HG03139 (cell line): ENCODE data around the gene PSMA6.
A peak's percentile ranks its signal among the peaks of the same experiment; 100 is the strongest.
"Not testable (repeated sequence)": the region's sequence is repeated elsewhere in the genome, so short reads cannot be mapped to it uniquely, and the experiment has no call there.

Source experiments
- ATAC-seq: cut with Tn5 transposase; IDR thresholded peaks from one replicate; pipeline ENCODE4 v1.9.1; 2021; ENCODE audit not compliant: unreplicated experiment

PSMA6 gene

DNA sequence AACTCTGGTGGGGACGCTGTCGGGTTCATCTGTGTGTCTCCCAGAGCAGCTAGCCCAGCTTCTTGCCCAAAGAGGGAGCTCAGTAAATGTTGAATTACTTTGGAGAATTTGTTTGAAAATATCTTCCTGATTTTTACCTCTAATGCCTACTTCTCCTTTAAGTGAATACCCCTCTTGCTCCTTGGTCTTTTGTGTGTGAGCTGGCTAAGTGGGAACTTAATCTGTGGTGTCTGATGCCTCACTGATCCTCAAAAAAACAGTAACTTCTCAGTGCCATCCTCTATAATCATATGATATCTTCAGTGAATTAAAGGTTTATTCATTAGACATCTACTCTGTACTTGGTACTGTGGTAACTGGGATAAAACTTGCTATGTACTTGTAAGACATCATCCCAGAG lies 7.7 kb upstream of the PSMA6 start:
- ATAC-seq: no peak

DNA sequence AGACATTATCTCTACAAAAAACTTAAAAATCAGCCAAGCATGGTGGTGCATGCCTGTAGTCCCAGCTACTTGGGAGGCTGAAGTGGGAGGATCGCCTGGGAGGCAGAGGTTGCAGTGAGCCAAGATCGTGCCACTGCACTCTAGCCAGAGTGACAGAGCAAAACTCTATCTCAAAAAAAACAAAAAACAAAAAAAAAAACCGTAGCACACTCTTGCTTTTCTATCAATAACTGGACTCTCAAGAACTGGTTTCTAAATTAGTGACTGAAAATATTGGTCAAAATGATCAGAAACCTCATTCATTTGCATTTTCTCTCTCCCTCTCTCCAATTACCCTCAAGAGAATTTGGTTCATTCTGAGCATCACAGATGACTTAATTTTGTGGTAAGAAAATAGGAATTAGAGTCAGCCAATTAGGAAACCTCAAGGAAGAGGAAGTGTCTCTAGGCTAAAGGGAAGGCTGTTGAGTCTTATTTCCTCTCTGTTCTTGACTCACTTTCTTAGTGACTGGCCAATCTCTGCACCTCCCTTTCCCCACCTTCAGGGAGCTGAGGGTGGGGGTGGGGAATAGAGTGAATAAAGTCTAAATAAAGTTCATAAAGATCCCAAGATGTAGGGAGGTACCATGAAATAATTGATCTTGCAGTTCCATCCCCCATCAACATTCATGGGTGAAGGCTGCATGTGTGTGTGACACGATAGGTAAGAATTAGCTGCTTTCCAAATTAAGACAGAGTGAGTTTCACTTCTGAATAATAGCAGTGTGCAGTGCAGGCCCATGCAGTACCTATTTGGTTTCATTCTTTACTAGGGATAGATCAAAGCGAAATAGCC lies 6.8 kb upstream of the PSMA6 start:
- ATAC-seq: peak; percentile 57

DNA sequence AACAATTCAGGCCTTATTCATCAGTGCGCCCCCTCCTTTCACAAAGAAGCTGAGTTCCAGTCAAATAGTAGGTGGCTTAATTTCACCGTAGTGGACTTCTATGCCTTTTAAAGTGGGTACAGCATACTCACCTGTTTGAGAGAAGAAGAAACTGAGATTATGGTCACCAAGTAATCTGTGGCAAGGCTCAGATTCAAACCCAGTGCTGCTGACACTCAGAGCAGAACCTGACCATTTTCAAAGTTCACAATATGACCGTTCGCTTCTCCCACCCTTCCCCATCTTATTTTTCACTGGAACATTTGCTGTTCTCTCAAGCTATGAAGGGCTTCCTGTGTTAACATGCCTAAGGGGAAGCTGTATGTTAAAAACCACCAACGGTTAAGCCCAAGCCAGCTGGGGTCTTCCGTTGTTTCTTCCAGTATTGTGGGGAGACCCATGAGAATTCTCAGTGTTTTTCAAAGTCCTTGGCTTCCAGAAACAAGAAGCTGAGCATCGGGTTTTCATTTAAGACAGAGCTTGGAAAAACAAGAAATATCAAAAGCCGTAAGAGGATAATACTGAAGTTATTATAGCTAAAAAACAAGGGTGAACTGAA lies 6.1 kb upstream of the PSMA6 start:
- peak; percentile 8 for ATAC-seq

DNA sequence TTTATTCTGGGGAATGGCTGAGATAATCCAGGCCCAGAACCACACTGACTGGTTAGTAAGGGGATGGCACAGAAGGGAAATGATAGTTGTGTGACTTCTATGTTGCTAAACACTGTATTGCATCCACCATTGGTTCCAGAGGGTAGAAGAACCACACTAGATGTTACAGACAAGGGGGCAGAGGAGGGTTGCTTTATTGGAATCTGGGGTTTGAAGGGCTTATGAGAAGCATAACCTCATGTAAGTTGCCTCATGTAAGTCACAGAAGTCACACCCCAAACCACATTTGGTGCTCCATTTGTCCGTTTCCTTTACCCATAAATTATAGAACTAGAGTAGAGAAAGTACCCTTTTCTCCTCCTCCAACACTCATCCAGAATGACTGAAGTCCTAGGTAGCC lies 5.5 kb upstream of the PSMA6 start:
- no peak for ATAC-seq

DNA sequence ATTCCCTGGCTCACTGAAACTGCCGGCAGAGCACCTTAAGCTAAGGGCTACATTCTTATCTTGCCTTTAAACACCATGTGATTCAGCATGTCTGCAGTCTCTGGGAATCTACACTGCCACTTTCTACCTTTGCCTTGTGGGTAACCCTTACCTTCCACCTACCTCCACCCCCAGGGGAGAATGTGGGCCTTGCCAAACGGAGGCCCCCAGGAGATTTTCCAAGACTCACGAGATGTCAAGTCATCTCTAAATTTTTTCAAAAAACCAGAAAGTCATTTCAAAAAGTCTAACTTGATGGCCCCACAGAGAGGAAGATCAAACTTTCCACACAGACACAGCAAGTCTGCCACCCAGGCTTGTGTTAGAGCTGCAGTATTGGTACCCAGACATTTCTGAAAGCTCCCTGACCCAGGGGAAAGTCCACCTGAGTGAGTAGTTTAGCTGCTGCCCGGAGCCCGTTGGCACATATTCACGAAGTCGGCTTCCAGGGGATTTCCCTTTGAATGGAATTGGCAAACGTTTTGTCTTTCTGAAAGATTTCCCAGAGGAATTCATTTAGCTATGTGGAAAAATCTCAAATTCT lies 4.7 kb upstream of the PSMA6 start:
- ATAC-seq: no peak

DNA sequence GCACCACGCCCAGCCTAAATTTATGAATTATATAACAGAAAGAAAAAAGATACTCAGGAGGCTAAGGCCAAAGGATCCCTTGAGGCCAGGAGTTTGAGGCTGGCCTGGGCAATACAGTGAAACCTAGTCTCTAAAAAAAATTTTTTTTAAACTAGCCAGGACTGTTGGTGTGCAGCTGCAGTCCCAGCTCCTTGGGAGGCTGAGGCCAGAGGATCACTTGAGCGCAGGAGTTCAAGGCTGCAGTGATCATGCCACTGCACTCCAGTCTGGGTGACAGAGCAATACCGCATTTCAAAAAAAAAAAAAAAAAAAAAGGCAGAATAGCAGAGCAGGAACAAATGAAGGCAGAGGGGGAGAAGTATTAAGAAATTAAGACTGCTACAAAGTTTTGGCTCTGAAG lies 2.6 kb upstream of the PSMA6 start:
- ATAC-seq: no peak

DNA sequence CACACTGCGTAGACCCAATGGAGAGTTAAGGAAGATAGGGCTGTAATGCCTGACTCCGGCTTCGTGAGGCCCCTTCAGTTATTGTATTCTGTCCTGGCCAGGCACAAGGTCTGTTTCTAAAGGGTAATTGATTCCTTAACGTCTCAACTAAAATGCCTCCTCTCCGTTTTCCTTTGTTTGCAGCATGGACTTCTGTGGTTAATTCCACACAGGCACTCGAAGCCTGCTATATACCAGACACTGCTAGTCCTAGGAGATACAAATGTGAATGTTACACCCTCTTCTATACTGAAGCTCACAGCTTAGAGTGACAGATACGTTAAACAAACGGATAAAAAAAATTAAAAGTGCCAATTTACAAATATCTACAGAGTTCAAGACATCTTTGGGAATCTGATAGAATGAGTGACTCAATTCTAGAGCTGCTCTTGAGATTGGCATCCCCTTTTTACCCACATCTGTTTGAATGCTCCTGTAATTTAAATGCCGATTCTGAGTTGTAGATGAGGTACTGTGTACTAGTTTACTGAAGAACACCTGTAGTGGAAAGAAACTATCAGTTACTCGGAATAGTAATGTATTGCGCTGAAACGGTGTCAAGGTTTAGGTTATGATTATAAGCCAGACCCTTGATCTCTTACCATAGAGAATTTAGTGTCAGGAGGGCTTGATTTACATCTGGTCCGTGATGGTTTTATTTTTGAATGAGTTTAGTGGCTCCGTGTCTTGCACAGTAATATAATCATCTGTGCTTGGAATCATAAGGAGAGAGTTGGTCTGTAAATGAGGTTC lies 784 bp downstream of the PSMA6 start:
- no peak for ATAC-seq

DNA sequence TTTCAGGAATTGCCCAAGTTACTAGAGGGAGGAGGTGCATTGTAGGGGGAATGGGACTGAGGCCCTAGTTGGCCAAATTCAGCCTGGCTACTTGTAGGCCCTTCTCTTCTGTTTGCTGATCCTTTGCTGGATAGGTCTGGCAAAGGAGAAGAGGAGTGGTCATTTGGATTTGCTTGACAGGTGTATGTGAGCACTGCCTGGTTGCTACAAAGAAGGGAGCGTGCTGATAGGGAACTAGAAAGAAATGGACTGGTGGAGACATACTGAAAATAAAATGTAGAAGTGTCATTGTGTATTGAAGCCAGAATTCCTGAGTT lies 3.6 kb downstream of the PSMA6 start:
- ATAC-seq: no peak

DNA sequence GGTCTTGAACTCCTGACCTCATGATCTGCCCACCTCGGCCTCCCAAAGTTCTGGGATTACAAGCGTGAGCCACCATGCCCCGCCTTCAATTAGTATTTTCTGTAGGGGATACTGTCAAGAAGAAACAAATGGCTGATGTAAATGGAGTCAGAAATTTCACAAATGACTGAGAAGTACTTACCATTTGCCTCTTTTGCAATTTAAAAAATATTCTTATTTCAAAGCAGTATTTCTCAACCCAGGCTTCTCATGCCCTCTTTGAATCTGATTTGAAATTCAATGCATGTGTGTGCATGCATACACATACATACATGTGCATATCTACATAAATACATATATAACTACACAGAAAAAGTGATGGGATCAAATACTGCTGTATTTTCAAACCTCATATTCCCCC lies 4.4 kb downstream of the PSMA6 start:
- ATAC-seq: no peak

DNA sequence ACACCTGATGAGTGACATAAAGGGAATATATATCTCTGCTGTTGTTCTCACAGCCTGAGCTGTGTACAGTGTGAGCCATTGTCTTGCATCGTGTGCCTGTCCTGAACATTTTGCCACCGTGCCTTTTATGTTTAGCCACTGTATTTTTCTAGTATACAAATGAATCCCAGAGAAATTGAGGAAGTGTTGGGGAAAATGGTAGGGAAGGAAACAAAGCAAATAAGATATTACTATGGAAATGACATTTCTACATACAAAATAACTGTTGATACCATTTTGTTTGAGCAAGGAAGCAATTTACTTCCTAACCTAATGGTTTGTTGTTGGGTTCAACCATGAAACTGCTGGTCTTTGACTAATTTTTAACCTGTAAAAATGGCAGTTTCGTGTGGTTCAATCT lies 5.5 kb downstream of the PSMA6 start:
- ATAC-seq: no peak

DNA sequence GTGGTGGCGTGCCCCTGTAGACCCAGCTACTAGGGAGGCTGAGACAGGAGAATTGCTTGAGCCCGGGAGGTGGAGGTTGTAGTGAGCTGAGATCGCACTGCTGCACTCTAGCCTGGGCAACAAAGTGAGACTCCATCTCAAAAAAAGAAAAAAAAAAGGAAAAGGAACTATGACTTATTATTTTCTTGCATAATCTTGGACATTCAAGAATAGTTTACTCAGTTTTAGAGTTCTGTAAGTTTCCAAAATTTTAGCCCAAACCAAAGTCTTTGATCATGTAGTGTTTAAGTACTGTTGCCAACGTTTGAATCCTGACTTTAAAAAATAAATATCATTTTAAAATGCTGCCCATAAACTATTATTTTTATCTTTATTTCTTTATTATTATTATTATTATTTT lies 6.2 kb downstream of the PSMA6 start:
- ATAC-seq: no peak

DNA sequence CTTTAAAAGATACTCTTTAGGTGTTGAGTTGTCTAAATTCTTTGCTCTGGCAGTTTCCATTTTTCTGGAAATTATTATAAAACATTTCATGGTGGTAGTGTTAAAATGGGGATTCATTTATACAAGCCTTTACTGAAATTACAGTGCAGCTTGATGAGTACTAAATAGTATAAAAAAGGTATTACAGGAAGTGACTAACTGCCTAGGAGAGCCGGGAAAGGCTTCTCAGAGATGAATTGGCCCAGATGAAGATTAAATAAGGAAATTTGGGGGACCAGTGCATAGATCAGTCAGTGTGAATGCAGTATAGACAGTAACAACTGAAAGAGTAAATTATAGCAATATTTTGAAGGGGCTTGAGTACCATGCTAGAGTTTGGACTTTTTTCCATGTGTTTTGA lies 7.5 kb downstream of the PSMA6 start:
- ATAC-seq: no peak

DNA sequence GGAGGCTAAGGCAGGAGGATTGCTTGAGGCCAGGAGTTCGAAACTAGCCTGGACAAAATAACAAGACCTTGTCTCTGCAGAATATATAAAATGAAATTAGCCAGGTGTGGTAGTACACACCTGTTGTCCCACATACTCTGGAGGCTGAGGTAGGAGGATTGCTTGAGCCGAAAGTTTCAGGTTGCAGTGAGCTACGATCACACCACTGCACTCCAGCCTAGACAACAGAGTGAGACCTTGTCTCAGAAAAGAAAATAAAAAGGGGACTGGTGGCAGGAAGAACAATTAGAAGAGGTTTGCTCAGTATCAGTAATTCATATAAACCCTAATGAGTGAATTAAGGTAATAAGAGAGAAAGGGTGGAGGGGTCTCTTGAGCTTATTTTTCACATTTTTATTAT lies 8.0 kb downstream of the PSMA6 start:
- ATAC-seq: no peak

DNA sequence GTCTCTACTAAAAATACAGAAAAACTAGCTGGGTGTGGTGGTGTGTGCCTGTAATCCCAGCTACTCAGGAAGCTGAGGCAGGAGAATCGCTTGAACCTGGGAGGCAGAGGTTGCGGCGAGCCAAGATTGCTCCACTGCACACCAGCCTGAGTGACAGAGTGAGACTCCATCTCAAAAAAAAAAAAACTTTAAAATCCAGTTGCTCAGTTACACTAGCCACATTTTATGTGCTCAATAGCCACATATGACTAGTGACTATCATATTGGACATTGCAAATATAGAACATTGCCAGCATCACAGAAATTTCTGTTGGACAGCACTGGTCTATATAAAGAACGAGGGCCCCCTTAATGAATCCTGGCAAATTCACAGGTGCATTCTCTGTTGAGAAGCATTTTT lies 9.2 kb downstream of the PSMA6 start:
- not testable (repeated sequence) for ATAC-seq

DNA sequence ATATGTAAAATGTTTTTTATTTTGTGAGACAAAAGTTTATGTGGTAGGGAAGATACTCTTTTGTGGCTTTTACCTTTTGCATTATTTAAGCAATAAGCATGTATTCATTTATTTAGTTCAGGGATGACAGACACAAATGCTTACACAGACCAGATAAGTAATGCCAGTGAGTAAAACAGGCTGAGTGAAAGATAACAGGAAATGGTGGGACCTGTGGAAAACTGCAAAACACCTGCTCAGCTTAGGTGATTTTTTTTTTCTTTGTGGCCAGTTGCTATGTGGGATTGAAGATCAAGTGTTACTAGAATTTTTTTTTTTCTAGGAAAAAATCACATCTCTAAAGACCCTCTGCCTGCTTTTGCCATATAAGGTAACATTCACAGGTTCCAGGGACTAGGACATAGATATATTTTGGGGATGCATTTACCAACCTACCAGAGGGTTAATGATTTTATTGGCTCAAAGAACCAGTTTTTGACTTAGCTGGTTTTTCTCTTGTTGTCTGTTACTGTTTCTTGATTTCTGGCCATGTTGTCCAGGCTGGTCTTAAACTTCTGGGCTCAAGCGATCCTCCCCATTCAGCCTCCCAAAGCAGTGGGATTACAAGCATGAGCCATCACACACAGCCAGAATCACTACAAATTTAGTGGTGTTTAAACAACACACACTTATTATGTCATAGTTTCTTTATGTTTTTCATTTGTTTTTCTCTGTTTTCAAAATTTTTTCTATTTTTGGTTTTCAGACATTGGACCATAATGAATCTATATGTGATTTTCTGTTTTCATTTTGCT lies 9.8 kb downstream of the PSMA6 start:
- no peak for ATAC-seq

DNA sequence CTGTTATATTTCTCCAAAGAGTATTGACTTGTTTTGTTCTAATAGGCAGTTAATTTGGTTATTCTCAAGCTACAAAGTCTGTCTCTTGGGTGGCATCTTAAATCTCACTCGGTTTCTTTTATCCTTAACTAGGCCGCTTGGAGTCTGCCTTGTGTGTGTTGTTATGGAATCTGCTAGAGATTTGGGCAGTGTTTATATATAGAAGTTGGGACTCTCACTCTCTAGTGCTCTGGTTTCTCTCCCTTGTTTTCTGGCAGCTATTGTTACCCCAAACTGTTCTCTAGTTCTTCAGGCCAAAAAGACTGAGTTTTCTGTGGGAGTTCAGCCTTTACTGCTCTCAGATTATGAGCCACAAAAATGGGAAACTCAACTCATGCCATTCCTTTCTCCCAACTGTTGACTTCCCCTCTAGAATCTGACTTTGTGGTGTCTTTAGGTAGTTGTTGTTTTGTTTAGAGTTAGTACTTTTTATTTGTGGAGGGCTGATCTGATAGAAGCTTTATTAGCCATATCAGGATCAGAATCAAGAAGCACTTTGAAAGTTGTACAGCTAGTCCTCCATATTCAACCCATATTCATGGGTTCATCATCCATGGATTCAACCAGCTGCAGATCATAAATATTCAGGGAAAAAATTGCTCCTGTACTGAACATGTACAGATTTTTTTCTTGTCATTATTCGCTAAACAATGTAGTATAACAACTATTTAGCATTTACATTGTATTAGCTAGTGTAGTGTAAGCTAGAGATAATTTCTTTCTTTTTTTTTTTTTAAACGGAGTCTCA lies 11.2 kb downstream of the PSMA6 start:
- ATAC-seq: no peak

DNA sequence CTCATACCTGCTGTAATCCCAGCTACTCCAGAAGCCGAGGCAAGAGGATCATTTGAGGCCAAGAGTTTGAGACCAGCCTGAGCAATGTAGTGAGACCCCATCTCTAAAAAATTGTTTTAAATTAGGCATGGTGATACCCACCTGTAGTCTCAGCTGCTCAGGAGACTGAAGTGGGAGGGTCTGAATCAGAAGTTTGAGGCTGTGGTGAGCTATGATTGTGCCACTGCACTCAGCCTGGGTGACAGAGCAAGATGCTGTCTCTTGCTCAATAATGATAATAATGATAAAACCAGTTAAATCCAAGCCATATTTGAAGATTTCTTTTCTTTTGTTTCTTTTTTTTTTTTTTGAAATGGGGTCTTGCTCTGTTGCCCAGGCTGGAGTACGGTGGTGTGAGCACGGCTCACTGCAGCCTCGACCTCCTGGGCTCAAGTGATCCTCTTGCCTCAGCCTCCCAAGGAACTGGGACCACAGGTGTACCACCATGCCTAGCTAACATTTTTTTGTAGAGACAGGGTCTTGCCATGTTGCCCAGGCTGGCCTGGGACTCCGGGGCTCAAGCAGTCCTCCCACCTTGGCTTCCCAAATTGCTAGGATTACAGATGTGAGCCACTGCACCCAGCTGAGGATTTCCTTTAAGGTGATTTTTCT lies 12.8 kb downstream of the PSMA6 start:
- no peak for ATAC-seq

DNA sequence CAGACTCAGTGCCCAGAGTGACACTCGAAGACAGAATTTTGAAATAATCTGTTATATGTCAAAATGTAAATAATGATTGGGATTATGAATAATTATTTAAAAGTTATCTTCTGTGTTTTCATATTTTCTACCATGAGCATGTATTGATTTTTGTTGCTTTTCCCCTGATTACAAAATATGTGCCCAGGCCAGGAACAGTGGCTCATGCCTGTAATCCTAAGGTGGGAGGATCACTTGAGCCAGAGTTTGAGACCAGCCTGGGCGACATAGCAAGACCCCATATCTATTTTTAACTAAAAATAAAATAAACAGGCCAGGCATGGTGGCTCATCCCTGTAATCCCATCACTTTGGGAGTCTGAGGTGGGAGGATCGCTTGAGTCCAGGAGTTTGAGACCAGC lies 13.5 kb downstream of the PSMA6 start:
- no peak for ATAC-seq

DNA sequence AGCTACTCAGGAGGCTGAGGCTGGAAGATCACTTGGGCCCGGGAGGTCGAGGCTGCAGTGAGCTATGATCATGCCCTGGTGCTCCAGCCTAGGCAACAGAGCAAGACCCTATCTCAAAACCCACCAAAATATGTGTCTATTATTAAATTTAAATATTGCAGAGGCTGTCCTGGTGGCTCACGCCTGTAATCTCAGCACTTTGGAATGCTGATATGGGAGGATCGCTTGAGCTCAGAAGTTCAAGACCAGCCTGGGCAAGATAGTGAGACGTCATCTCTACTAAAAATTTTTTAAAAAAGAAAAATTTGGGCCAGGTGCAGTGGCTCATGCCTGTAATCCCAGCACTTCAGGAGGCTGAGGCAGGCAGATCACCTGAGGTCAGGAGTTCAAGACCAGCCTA lies 13.9 kb downstream of the PSMA6 start:
- ATAC-seq: no peak

DNA sequence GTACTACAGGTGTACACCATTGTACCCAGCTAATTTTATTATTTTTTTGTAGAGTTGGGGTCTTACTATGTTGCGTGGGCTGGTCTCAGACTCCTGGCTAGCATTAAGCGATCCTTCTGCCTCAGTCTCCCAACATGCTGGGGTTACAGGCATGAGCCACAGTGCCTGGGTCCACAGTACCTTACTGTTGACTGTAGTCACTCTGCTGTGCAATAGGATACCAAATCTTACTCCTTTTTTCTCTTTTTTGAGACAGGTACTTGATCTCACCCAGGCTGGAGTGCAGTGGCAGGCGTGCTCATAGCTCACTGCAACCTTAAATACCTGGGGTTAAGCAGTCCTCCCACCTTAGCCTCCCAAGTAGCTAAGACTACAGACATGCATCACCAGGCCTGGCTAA lies 25.6 kb downstream of the PSMA6 start:
- no peak for ATAC-seq
